HUES48 (cell line): ENCODE measurements around the gene SEPSECS.

Source experiments
- H3K27ac ChIP-seq: one replicate; pipeline ENCODE4 v1.7.0; 2013; ENCODE audit warnings: low read depth, low read length, inconsistent platforms
- H3K27me3 ChIP-seq: 2 replicates; pipeline ENCODE4 v1.6.1; 2013; ENCODE audit warnings: mild to moderate bottlenecking, low read length; ENCODE audit not compliant: control insufficient read depth, insufficient read depth
- H3K36me3 ChIP-seq: 2 replicates; pipeline ENCODE4 v1.6.1; 2013; ENCODE audit warnings: low read length; ENCODE audit not compliant: control insufficient read depth, insufficient read depth
- H3K4me1 ChIP-seq: 2 replicates; pipeline ENCODE4 v1.6.1; 2013; ENCODE audit warnings: mild to moderate bottlenecking, low read length; ENCODE audit not compliant: control insufficient read depth, insufficient read depth
- H3K4me3 ChIP-seq: 2 replicates; pipeline ENCODE4 v1.5.1; 2013; ENCODE audit warnings: mild to moderate bottlenecking, low read depth, low read length
- H3K9ac ChIP-seq: 2 replicates; pipeline ENCODE4 v1.6.1; 2013; ENCODE audit warnings: mild to moderate bottlenecking, low read depth, low read length, moderate library complexity
- H3K9me3 ChIP-seq: 2 replicates; pipeline ENCODE4 v1.6.1; 2013; ENCODE audit warnings: low read length; ENCODE audit not compliant: control insufficient read depth, insufficient read depth

The SEPSECS gene

GRCh38 chr4:25172961-25173915 lies 13.0 kb upstream of the SEPSECS start:
- Histone ChIP-seq H3K4me1 (no peaks in the 10 kb centered on the region), H3K4me3 (no peak overlapping the region), H3K27ac (peak overlapping the region; percentile 68), H3K36me3 (no peaks in the 10 kb centered on the region), H3K9me3 (no peaks in the 10 kb centered on the region), H3K9ac (no peak overlapping the region), H3K27me3 (no peaks in the 10 kb centered on the region)

GRCh38 chr4:25171201-25171865 lies 11.1 kb upstream of the SEPSECS start:
- Histone ChIP-seq H3K27me3 (no peaks in the 10 kb centered on the region), H3K4me3 (no peak overlapping the region), H3K36me3 (no peaks in the 10 kb centered on the region), H3K9me3 (no peaks in the 10 kb centered on the region), H3K27ac (no peak overlapping the region), H3K9ac (no peak overlapping the region), H3K4me1 (no peaks in the 10 kb centered on the region)

GRCh38 chr4:25169446-25169845 lies 9.2 kb upstream of the SEPSECS start:
- H3K27me3 ChIP-seq, result no peaks in the 10 kb centered on the region
- no peak overlapping the region for H3K9ac ChIP-seq
- H3K27ac ChIP-seq, result no peak overlapping the region
- no peaks in the 10 kb centered on the region for H3K4me1 ChIP-seq
- H3K4me3 ChIP-seq, result no peak overlapping the region
- H3K36me3 ChIP-seq, result no peaks in the 10 kb centered on the region
- H3K9me3 ChIP-seq, result no peaks in the 10 kb centered on the region

- H3K4me3 ChIP-seq, result no peak overlapping the region
- no peaks in the 10 kb centered on the region for H3K4me1 ChIP-seq
- H3K9me3 ChIP-seq, result no peaks in the 10 kb centered on the region
- no peaks in the 10 kb centered on the region for H3K27me3 ChIP-seq
- H3K36me3 ChIP-seq, result no peaks in the 10 kb centered on the region
- H3K27ac ChIP-seq, result no peak overlapping the region
- H3K9ac ChIP-seq, result no peak overlapping the region
Observed at GRCh38 chr4:25165916-25166315, 5.7 kb upstream of the SEPSECS start.

GRCh38 chr4:25163196-25163595 lies 2.9 kb upstream of the SEPSECS start:
- Histone ChIP-seq H3K9ac (no peak overlapping the region), H3K4me3 (no peak overlapping the region), H3K27ac (no peak overlapping the region), H3K4me1 (peaks cover 6% of the 10 kb centered on the region; the same call in 1 of the 2 replicates), H3K9me3 (no peaks in the 10 kb centered on the region), H3K36me3 (no peaks in the 10 kb centered on the region), H3K27me3 (no peaks in the 10 kb centered on the region)

GRCh38 chr4:25162566-25162965 lies 2.3 kb upstream of the SEPSECS start:
- Histone ChIP-seq H3K4me3 (no peak overlapping the region), H3K27ac (no peak overlapping the region), H3K9me3 (no peaks in the 10 kb centered on the region), H3K27me3 (no peaks in the 10 kb centered on the region), H3K9ac (no peak overlapping the region), H3K36me3 (no peaks in the 10 kb centered on the region), H3K4me1 (peaks cover 7% of the 10 kb centered on the region; the same call in 1 of the 2 replicates)

- Histone ChIP-seq H3K4me3 (peak overlapping the region; percentile 81; the same call in 1 of the 2 replicates), H3K4me1 (peaks cover 7% of the 10 kb centered on the region; the same call in 1 of the 2 replicates), H3K36me3 (0 out of 2 replicates have a peak, but pooled peaks cover 4% of the 10 kb centered on the region), H3K9ac (0 out of 2 replicates have a peak overlapping the region, but pooled peaks have one; percentile 14), H3K27ac (peak overlapping the region; percentile 95), H3K27me3 (no peaks in the 10 kb centered on the region), H3K9me3 (no peaks in the 10 kb centered on the region)
Observed at GRCh38 chr4:25161593-25161950, 1.3 kb upstream of the SEPSECS start.

GRCh38 chr4:25160714-25161592 lies 704 bp upstream of the SEPSECS start:
- H3K4me3 ChIP-seq, result peak overlapping the region; percentile 81

GRCh38 chr4:25158817-25159216 lies 1.4 kb downstream of the SEPSECS start:
- Histone ChIP-seq H3K4me3 (peak overlapping the region; percentile 81; the same call in 1 of the 2 replicates), H3K27me3 (no peaks in the 10 kb centered on the region), H3K36me3 (0 out of 2 replicates have a peak, but pooled peaks cover 11% of the 10 kb centered on the region), H3K9me3 (no peaks in the 10 kb centered on the region), H3K27ac (no peak overlapping the region), H3K9ac (no peak overlapping the region), H3K4me1 (peaks cover 7% of the 10 kb centered on the region; the same call in 1 of the 2 replicates)

More at GRCh38 chr4:25160714-25161592, 704 bp upstream of the SEPSECS start:
- Histone ChIP-seq H3K9me3 (no peaks in the 10 kb centered on the region), H3K36me3 (0 out of 2 replicates have a peak, but pooled peaks cover 4% of the 10 kb centered on the region), H3K27me3 (no peaks in the 10 kb centered on the region), H3K4me1 (peaks cover 7% of the 10 kb centered on the region; the same call in 1 of the 2 replicates), H3K9ac (peak overlapping the region; percentile 75; the same call in 1 of the 2 replicates), H3K27ac (peak overlapping the region; percentile 95)

GRCh38 chr4:25157081-25157480 lies 3.2 kb downstream of the SEPSECS start:
- Histone ChIP-seq H3K9me3 (no peaks in the 10 kb centered on the region), H3K4me1 (peaks cover 7% of the 10 kb centered on the region; the same call in 1 of the 2 replicates), H3K36me3 (0 out of 2 replicates have a peak, but pooled peaks cover 11% of the 10 kb centered on the region), H3K27me3 (no peaks in the 10 kb centered on the region), H3K4me3 (no peak overlapping the region), H3K27ac (no peak overlapping the region), H3K9ac (no peak overlapping the region)
